H1 (cell line): ENCODE measurements around the gene DGKI.

Experiments used
- BRCA1 ChIP-seq: IDR thresholded peaks from 2 replicates; pipeline ENCODE4 v1.6.1; 2012; ENCODE audit warnings: low read depth, low read length, improper control_type of control experiment
- CBX8 ChIP-seq: fragments of 300-800, 300-1000 bp; sonication (generic); IDR thresholded peaks from 2 replicates; pipeline ENCODE4 v1.7.1; 2016; ENCODE audit warnings: low read depth, low read length, borderline replicate concordance
- CREB1 ChIP-seq: IDR thresholded peaks from 2 replicates; pipeline ENCODE4 v1.6.1; 2012; ENCODE audit warnings: inconsistent platforms
- CTCF ChIP-seq, 3 experiments: IDR thresholded peaks; 1 replicate in 2 of 3; 2 replicates in 1 of 3; pipeline versions ENCODE4 v1.5.1 to v1.6.1; 2011; ENCODE audit warnings: low read length in 3 of 3, mild to moderate bottlenecking in 3 of 3, inconsistent platforms in 2 of 3, low read depth in 1 of 3, moderate library complexity in 1 of 3; ENCODE audit not compliant: insufficient read depth in 1 of 3; ENCODE audit errors: control extremely low read depth in 1 of 3
- EP300 ChIP-seq, 2 experiments: IDR thresholded peaks; 1 replicate in 1 of 2; 2 replicates in 1 of 2; pipeline ENCODE4 v1.6.1; 2011 to 2012; ENCODE audit warnings: low read depth in 2 of 2, low read length in 2 of 2, mild to moderate bottlenecking in 2 of 2, borderline replicate concordance in 1 of 2, inconsistent platforms in 1 of 2, moderate library complexity in 1 of 2
- GABPA ChIP-seq: IDR thresholded peaks from 2 replicates; pipeline ENCODE4 v1.6.1; 2011; ENCODE audit warnings: mild to moderate bottlenecking, low read length, moderate library complexity, borderline replicate concordance; ENCODE audit not compliant: insufficient read depth
- JUN ChIP-seq: IDR thresholded peaks from 2 replicates; pipeline ENCODE4 v1.6.1; 2011; ENCODE audit warnings: low read depth, mild to moderate bottlenecking, improper control_type of control experiment, low read length
- KDM1A ChIP-seq: fragments of 200-600, 300-600 bp; sonication (generic); IDR thresholded peaks from 2 replicates; pipeline ENCODE4 v1.7.1; 2016; ENCODE audit warnings: mild to moderate bottlenecking, low read length, borderline replicate concordance
- KDM5A ChIP-seq: fragments of 200-600 bp; IDR thresholded peaks from 2 replicates; pipeline ENCODE4 v1.7.1; 2012; ENCODE audit warnings: mild to moderate bottlenecking, low read length, inconsistent platforms, mixed read lengths
- POLR2A ChIP-seq, 2 experiments: IDR thresholded peaks; 1 replicate in 1 of 2; 2 replicates in 1 of 2; pipeline ENCODE4 v1.6.1; 2011; ENCODE audit warnings: low read depth in 2 of 2, low read length in 2 of 2, mild to moderate bottlenecking in 2 of 2; ENCODE audit errors: control extremely low read depth in 1 of 2
- POLR2AphosphoS5 ChIP-seq: IDR thresholded peaks from 2 replicates; pipeline ENCODE4 v1.6.1; 2011; ENCODE audit warnings: low read depth, low read length
- RFX5 ChIP-seq: IDR thresholded peaks from 2 replicates; pipeline ENCODE4 v1.6.1; 2011; ENCODE audit warnings: low read depth, low read length, improper control_type of control experiment, borderline replicate concordance
- SP1 ChIP-seq: IDR thresholded peaks from 2 replicates; pipeline ENCODE4 v1.6.1; 2011; ENCODE audit warnings: low read depth, low read length
- YY1 ChIP-seq: IDR thresholded peaks from 2 replicates; pipeline ENCODE4 v1.6.1; 2011; ENCODE audit warnings: low read depth, mild to moderate bottlenecking, low read length

- TF ChIP-seq KDM5A (no peak), SP1 (no peak), GABPA (no peak), CTCF (IDR thresholded peaks at IDR 0.05; ENCODE audit: control extremely low read depth in 1 of 3, insufficient read depth in 1 of 3, low read depth in 1 of 3, low read length in 3 of 3) (no peak), EP300 (IDR thresholded peaks at IDR 0.05; ENCODE audit: borderline replicate concordance in 1 of 2, low read depth in 2 of 2, low read length in 2 of 2) (no peak), POLR2A (IDR thresholded peaks at IDR 0.05; ENCODE audit: control extremely low read depth in 1 of 2, low read depth in 2 of 2, low read length in 2 of 2) (no peak), CREB1 (no peak), KDM1A (no peak), YY1 (no peak), POLR2AphosphoS5 (no peak), CBX8 (no peak), BRCA1 (no peak), JUN (no peak), RFX5 (no peak)
These were observed 327.5 kb downstream of the DGKI start for GRCh38 chr7:137519181-137519691.
